ENCODE measurements around the gene TERT. TPM values are rescaled to one million over a fixed set of nuclear protein-coding genes. Genes with fewer than 3 reads are reported as not detected.

Gene TERT
- total and polyA plus RNA-seq, 7 donors, result 2.9 TPM; not detected in 6

GRCh38 chr5:1253456-1254105 lies 41.3 kb downstream of the TERT start:
- intact Hi-C loops (cut with DNase I), result no loop called here
- Histone ChIP-seq H3K9me3 (no peaks in the 10 kb centered on the region), H3K4me3 (no peak overlapping the region), H3K27me3 (peaks cover 0 to 18% (median 0%) of the 10 kb centered on the region in 3 donors), H3K27ac (no peak overlapping the region), H3K4me1 (no peaks in the 10 kb centered on the region), H3K36me3 (no peaks in the 10 kb centered on the region)
- no peak for DNase-seq
- no peak for TF ChIP-seq POLR2A (IDR thresholded peaks at IDR 0.05)
- no peak for TF ChIP-seq EP300 (IDR thresholded peaks at IDR 0.05)
- no peak for TF ChIP-seq CTCF (IDR thresholded peaks at IDR 0.05)
- TF ChIP-seq POLR2AphosphoS5 (IDR thresholded peaks at IDR 0.05), result no peak
- 89 to 90% methylated on average over 33 of the region's 33 CpGs for WGBS, 2 donors

GRCh38 chr5:1252681-1253080 lies 42.2 kb downstream of the TERT start:
- H3K27me3 ChIP-seq, result peaks cover 0 to 26% (median 4%) of the 10 kb centered on the region in 3 donors
- 92 to 93% methylated on average over 9 of the region's 9 CpGs for WGBS, 2 donors

GRCh38 chr5:1251678-1252580 lies 42.9 kb downstream of the TERT start:
- Histone ChIP-seq H3K27ac (no peak overlapping the region), H3K4me1 (no peaks in the 10 kb centered on the region), H3K9me3 (no peaks in the 10 kb centered on the region), H3K4me3 (no peak overlapping the region), H3K27me3 (peaks cover 6 to 33% (median 8%) of the 10 kb centered on the region in 3 donors), H3K36me3 (no peaks in the 10 kb centered on the region)
- DNase-seq, result no peak
- intact Hi-C loops (cut with DNase I), result no loop called here
- 18 to 54% methylated on average over 27 of the region's 27 CpGs for WGBS, 2 donors
- TF ChIP-seq CTCF (IDR thresholded peaks at IDR 0.05) (no peak), POLR2AphosphoS5 (IDR thresholded peaks at IDR 0.05) (no peak), EP300 (IDR thresholded peaks at IDR 0.05) (no peak), POLR2A (IDR thresholded peaks at IDR 0.05) (no peak)

More at GRCh38 chr5:1252681-1253080, 42.2 kb downstream of the TERT start:
- H3K4me3 ChIP-seq, result no peak overlapping the region
- H3K27ac ChIP-seq, result no peak overlapping the region
- intact Hi-C loops (cut with DNase I), result no loop called here
- no peak for DNase-seq
- no peaks in the 10 kb centered on the region for H3K9me3 ChIP-seq
- no peaks in the 10 kb centered on the region for H3K4me1 ChIP-seq
- TF ChIP-seq EP300 (IDR thresholded peaks at IDR 0.05), result no peak
- TF ChIP-seq POLR2A (IDR thresholded peaks at IDR 0.05), result no peak
- TF ChIP-seq POLR2AphosphoS5 (IDR thresholded peaks at IDR 0.05), result no peak
- TF ChIP-seq CTCF (IDR thresholded peaks at IDR 0.05), result no peak
- no peaks in the 10 kb centered on the region for H3K36me3 ChIP-seq

GRCh38 chr5:1249366-1250280 lies 45.2 kb downstream of the TERT start:
- H3K27ac ChIP-seq, result no peak overlapping the region
- no peaks in the 10 kb centered on the region for H3K4me1 ChIP-seq
- no peak for DNase-seq
- H3K4me3 ChIP-seq, result no peak overlapping the region
- no peaks in the 10 kb centered on the region for H3K9me3 ChIP-seq
- no peak for TF ChIP-seq EP300 (IDR thresholded peaks at IDR 0.05)
- no peak for TF ChIP-seq CTCF (IDR thresholded peaks at IDR 0.05)
- TF ChIP-seq POLR2A (IDR thresholded peaks at IDR 0.05), result no peak
- TF ChIP-seq POLR2AphosphoS5 (IDR thresholded peaks at IDR 0.05), result no peak
- 86 to 88% methylated on average over 29 of the region's 29 CpGs for WGBS, 2 donors
- H3K27me3 ChIP-seq, result peaks cover 16 to 56% (median 31%) of the 10 kb centered on the region in 3 donors
- intact Hi-C loops (cut with DNase I), result no loop called here
- H3K36me3 ChIP-seq, result no peaks in the 10 kb centered on the region

Data from sigmoid colon (tissue), 7 donors.